HepG2 (cell line): Measurements from ENCODE around the gene ABHD1. TPM values are rescaled to one million over a fixed set of nuclear protein-coding genes. Genes with fewer than 3 reads are reported as not detected.
A peak's percentile ranks its signal among the peaks of the same experiment; 100 is the strongest.

Experiments used
- ATF2 ChIP-seq: sonication (generic); formaldehyde crosslinking; IDR thresholded peaks from 2 replicates; pipeline ENCODE4 v1.4.0; 2020; ENCODE audit warnings: missing genetic modification reagents
- CHCHD3 ChIP-seq: sonication (generic); formaldehyde crosslinking; IDR thresholded peaks from 2 replicates; pipeline ENCODE4 v1.8.0; 2022; ENCODE audit warnings: mild to moderate bottlenecking, missing genetic modification reagents, moderate library complexity
- DMTF1 ChIP-seq: sonication (generic); formaldehyde crosslinking; IDR thresholded peaks from 2 replicates; pipeline ENCODE4 v1.4.0; 2020; ENCODE audit warnings: mild to moderate bottlenecking, missing genetic modification reagents
- FIP1L1 ChIP-seq: fragments of 200-400 bp; formaldehyde crosslinking; IDR thresholded peaks from 2 replicates; pipeline ENCODE4 v1.6.1; 2018; ENCODE audit warnings: low read depth, mild to moderate bottlenecking, low read length, moderate library complexity, borderline replicate concordance; ENCODE audit not compliant: insufficient read depth
- MAZ ChIP-seq, 2 experiments: sonication (generic) in 1 of 2; formaldehyde crosslinking in 1 of 2; IDR thresholded peaks; 2 replicates each; pipeline versions ENCODE4 v1.5.0 to v1.6.1; 2012 to 2020; ENCODE audit warnings: low read depth in 2 of 2, mild to moderate bottlenecking in 2 of 2, borderline replicate concordance in 1 of 2, improper control_type of control experiment in 1 of 2, low read length in 1 of 2, missing genetic modification reagents in 1 of 2, moderate library complexity in 1 of 2
- MIER3 ChIP-seq: IDR thresholded peaks from 2 replicates; pipeline ENCODE4 v1.6.1; 2016; ENCODE audit warnings: missing compliant biosample characterization, borderline replicate concordance
- MXI1 ChIP-seq: IDR thresholded peaks from 3 replicates; pipeline ENCODE4 v1.6.1; 2012; ENCODE audit warnings: low read depth, low read length, inconsistent platforms, borderline replicate concordance
- PBX3 ChIP-seq: sonication (generic); formaldehyde crosslinking; IDR thresholded peaks from 2 replicates; pipeline ENCODE4 v1.8.1; 2023; ENCODE audit warnings: missing genetic modification reagents, inconsistent platforms, borderline replicate concordance
- RBM22 ChIP-seq: fragments of 200-400 bp; formaldehyde crosslinking; optimal IDR thresholded peaks from 2 replicates; pipeline ENCODE3; 2017; ENCODE audit warnings: mild to moderate bottlenecking, low read length, moderate library complexity
- SIN3A ChIP-seq: IDR thresholded peaks from 2 replicates; pipeline ENCODE4 v1.6.1; 2011; ENCODE audit warnings: low read depth, mild to moderate bottlenecking, control low read depth, low read length, borderline replicate concordance
- TARDBP ChIP-seq: sonication (generic); formaldehyde crosslinking; IDR thresholded peaks from 2 replicates; pipeline ENCODE4 v1.8.0; 2022; ENCODE audit warnings: mild to moderate bottlenecking, missing genetic modification reagents
- ZBTB14 ChIP-seq: sonication (generic); formaldehyde crosslinking; IDR thresholded peaks from 2 replicates; pipeline ENCODE4 v1.4.0; 2020; ENCODE audit warnings: missing genetic modification reagents
- ZBTB34 ChIP-seq: sonication (generic); formaldehyde crosslinking; IDR thresholded peaks from 2 replicates; pipeline ENCODE4 v1.8.0; 2022; ENCODE audit warnings: mild to moderate bottlenecking, missing genetic modification reagents
- ZBTB38 ChIP-seq: sonication (generic); formaldehyde crosslinking; IDR thresholded peaks from 2 replicates; pipeline ENCODE4 v1.5.1; 2020; ENCODE audit warnings: mild to moderate bottlenecking, missing genetic modification reagents
- ZBTB8A ChIP-seq: sonication (generic); formaldehyde crosslinking; IDR thresholded peaks from 2 replicates; pipeline ENCODE4 v1.4.0; 2020; ENCODE audit warnings: mild to moderate bottlenecking, low read depth, missing genetic modification reagents, borderline replicate concordance
- ZFP36L1 ChIP-seq: sonication (generic); formaldehyde crosslinking; IDR thresholded peaks from 2 replicates; pipeline ENCODE4 v1.8.0; 2022; ENCODE audit warnings: mild to moderate bottlenecking, missing genetic modification reagents, moderate library complexity
- ZFP90 ChIP-seq: sonication (generic); formaldehyde crosslinking; IDR thresholded peaks from 2 replicates; pipeline ENCODE4 v1.8.0; 2022; ENCODE audit warnings: missing genetic modification reagents, mild to moderate bottlenecking, inconsistent platforms, borderline replicate concordance
- ZNF12 ChIP-seq: sonication (generic); formaldehyde crosslinking; IDR thresholded peaks from 2 replicates; pipeline ENCODE4 v1.5.0; 2020; ENCODE audit warnings: missing genetic modification reagents
- ZNF124 ChIP-seq: sonication (generic); formaldehyde crosslinking; IDR thresholded peaks from 2 replicates; pipeline ENCODE4 v1.4.0; 2020; ENCODE audit warnings: missing genetic modification reagents
- ZNF224 ChIP-seq: sonication (generic); formaldehyde crosslinking; IDR thresholded peaks from 2 replicates; pipeline ENCODE4 v1.5.0; 2020; ENCODE audit warnings: mild to moderate bottlenecking, missing genetic modification reagents
- ZSCAN31 ChIP-seq: sonication (generic); formaldehyde crosslinking; IDR thresholded peaks from 2 replicates; pipeline ENCODE4 v1.5.0; 2020; ENCODE audit warnings: low read depth, mild to moderate bottlenecking, missing genetic modification reagents
- polyA plus RNA-seq, 8 experiments: library from polyadenylated mRNA; depleted of rRNA in 3 of 8; stranded (reverse) in 7 of 8; unstranded in 1 of 8; fragments of >200 nt; fragmentation: Illumina TruSeq in 4 of 8; extraction: Trizol in 4 of 8; gene quantifications; 2 replicates each; pipeline versions ENCODE4 v1.2.1 to v1.2.3, GENCODE V29; 2011 to 2016; ENCODE audit warnings: low read depth in 4 of 8, missing spikeins in 1 of 8, mixed read lengths in 1 of 8; ENCODE audit not compliant: insufficient read depth in 1 of 8
- total RNA-seq, 5 experiments: library from RNA; depleted of rRNA; stranded (reverse); fragments of >200 nt; fragmentation: Illumina TruSeq; extraction: Trizol; gene quantifications; 2 replicates each; pipeline ENCODE4 v1.2.3, GENCODE V29; 2016; ENCODE audit warnings: low read depth in 1 of 5

ABHD1 gene
- total and polyA plus RNA-seq, 2 of the 13 experiments (the other 11 are each of a cell fraction or from before 2014, with no cell fraction given) = 0.04 to 0.81 TPM

- no peak for TF ChIP-seq ATF2 (CRISPR knock-in tag)
- no peak for TF ChIP-seq TARDBP
- TF ChIP-seq FIP1L1 = 0 out of 2 replicates have a peak, but pooled peaks have one; percentile 14
- TF ChIP-seq ZFP36L1 (CRISPR knock-in tag) = 0 out of 2 replicates have a peak, but pooled peaks have one; percentile 24
- TF ChIP-seq DMTF1 (CRISPR knock-in tag) = no peak
- no peak for TF ChIP-seq ZBTB34 (CRISPR knock-in tag)
- 0 out of 3 replicates have a peak, but pooled peaks have one; percentile 9 for TF ChIP-seq MXI1
- TF ChIP-seq ZBTB8A = no peak
- peak; percentile 56 for TF ChIP-seq RBM22
- TF ChIP-seq PBX3 (CRISPR knock-in tag) = no peak
- TF ChIP-seq MAZ (IDR thresholded peaks at IDR 0.05; ENCODE audit: borderline replicate concordance, low read depth, low read length) = no peak
- TF ChIP-seq MAZ (CRISPR knock-in tag; IDR thresholded peaks at IDR 0.05; ENCODE audit: low read depth) = no peak
- TF ChIP-seq ZBTB38 (CRISPR knock-in tag) = 0 out of 2 replicates have a peak, but pooled peaks have one; percentile 40
- 0 out of 2 replicates have a peak, but pooled peaks have one; percentile 61 for TF ChIP-seq ZFP90 (CRISPR knock-in tag)
- TF ChIP-seq ZNF224 (CRISPR knock-in tag) = 0 out of 2 replicates have a peak, but pooled peaks have one; percentile 69
- peak; percentile 17; the same call in 1 of the 2 replicates for TF ChIP-seq MIER3
- no peak for TF ChIP-seq ZNF124 (CRISPR knock-in tag)
- no peak for TF ChIP-seq ZNF12 (CRISPR knock-in tag)
- 0 out of 2 replicates have a peak, but pooled peaks have one; percentile 51 for TF ChIP-seq SIN3A
- TF ChIP-seq ZSCAN31 (CRISPR knock-in tag) = peak; percentile 48; the same call in 1 of the 2 replicates
- TF ChIP-seq CHCHD3 (CRISPR knock-in tag) = no peak
- no peak for TF ChIP-seq ZBTB14
Observed at GRCh38 chr2:27133195-27133875, 9.7 kb downstream of the ABHD1 start (continued).
